ENCODE measurements around the gene SCARB1.

- TF ChIP-seq CTCF (conservative IDR thresholded peaks at IDR 0.05 in 1 of 2, IDR thresholded peaks at IDR 0.05 in 1 of 2; ENCODE audit: low read depth in 1 of 2, low read length in 2 of 2) (no peak), EZH2 (IDR thresholded peaks at IDR 0.05; ENCODE audit: low read length, missing control alignments) (no peak)
These were observed 120.0 kb downstream of the SCARB1 start for GRCh38 chr12:124743479-124744272.
